Measurements from ENCODE around the gene SLC16A5.

- no peak for TF ChIP-seq BACH2 (CRISPR knock-in tag; IDR thresholded peaks at IDR 0.05; ENCODE audit: borderline replicate concordance)
- no peak for TF ChIP-seq ZFP30 (CRISPR knock-in tag; IDR thresholded peaks at IDR 0.05)
Observed at GRCh38 chr17:75109407-75110233, 21.9 kb downstream of the SLC16A5 start, which contains the start of gene ARMC7.

Data from SK-N-SH treated with all-trans-retinoic acid at 6 μM for 48 hours (cell line).